HEK293 (cell line): ENCODE results near the gene PLA2G3.

ENCODE experiments used
- CTCF ChIP-seq: fragments of 450-650 bp; formaldehyde crosslinking; IDR thresholded peaks from 2 replicates; pipeline ENCODE4 v1.5.1; 2016; ENCODE audit warnings: missing biosample characterization, missing genetic modification characterization
- GLI4 ChIP-seq: fragments of 450-650 bp; formaldehyde crosslinking; IDR thresholded peaks from 2 replicates; pipeline ENCODE4 v1.5.1; 2016; ENCODE audit warnings: missing biosample characterization, missing genetic modification characterization
- PATZ1 ChIP-seq: fragments of 450-650 bp; formaldehyde crosslinking; IDR thresholded peaks from 2 replicates; pipeline ENCODE4 v1.5.1; 2016; ENCODE audit warnings: missing biosample characterization, missing genetic modification characterization
- PBX3 ChIP-seq: sonication (generic); formaldehyde crosslinking; IDR thresholded peaks from 2 replicates; pipeline ENCODE4 v1.8.1; 2022; ENCODE audit warnings: mild to moderate bottlenecking, moderate library complexity, missing genetic modification reagents
- REST ChIP-seq: fragments of 450-650 bp; formaldehyde crosslinking; IDR thresholded peaks from 2 replicates; pipeline ENCODE4 v1.5.1; 2016; ENCODE audit warnings: missing biosample characterization, missing genetic modification characterization
- ZBTB10 ChIP-seq: fragments of 450-650 bp; formaldehyde crosslinking; IDR thresholded peaks from 2 replicates; pipeline ENCODE4 v1.5.1; 2016; ENCODE audit warnings: missing biosample characterization, missing genetic modification characterization
- ZBTB21 ChIP-seq: fragments of 450-650 bp; formaldehyde crosslinking; IDR thresholded peaks from 2 replicates; pipeline ENCODE4 v1.5.1; 2017; ENCODE audit warnings: missing biosample characterization, missing genetic modification characterization
- ZNF18 ChIP-seq: fragments of 450-650 bp; formaldehyde crosslinking; IDR thresholded peaks from 2 replicates; pipeline ENCODE4 v1.5.1; 2016; ENCODE audit warnings: missing biosample characterization, missing genetic modification characterization
- ZNF23 ChIP-seq: fragments of 450-650 bp; formaldehyde crosslinking; IDR thresholded peaks from 2 replicates; pipeline ENCODE4 v1.5.1; 2016; ENCODE audit warnings: missing biosample characterization, missing genetic modification characterization, borderline replicate concordance
- ZNF629 ChIP-seq: fragments of 450-650 bp; formaldehyde crosslinking; IDR thresholded peaks from 2 replicates; pipeline ENCODE4 v1.5.1; 2017; ENCODE audit warnings: missing biosample characterization, missing genetic modification characterization
- ZNF639 ChIP-seq: fragments of 450-650 bp; formaldehyde crosslinking; IDR thresholded peaks from 2 replicates; pipeline ENCODE4 v1.5.1; 2016; ENCODE audit warnings: missing biosample characterization, missing genetic modification characterization

GRCh38 chr22:31148488-31148887 lies 8.2 kb upstream of the PLA2G3 start:
- no peak for TF ChIP-seq CTCF (tag by site-specific recombination)
- no peak for TF ChIP-seq ZBTB10 (tag by site-specific recombination)
- no peak for TF ChIP-seq ZNF629 (tag by site-specific recombination)
- no peak for TF ChIP-seq GLI4 (tag by site-specific recombination)
- TF ChIP-seq PBX3 (CRISPR knock-in tag): no peak
- no peak for TF ChIP-seq PATZ1 (tag by site-specific recombination)
- TF ChIP-seq ZBTB21 (tag by site-specific recombination): no peak
- TF ChIP-seq ZNF18: no peak
- TF ChIP-seq REST (tag by site-specific recombination): no peak
- TF ChIP-seq ZNF639 (tag by site-specific recombination): no peak
- TF ChIP-seq ZNF23: no peak
